ENCODE data around the gene CPA1. TPM values are rescaled to one million over a fixed set of nuclear protein-coding genes. Genes with fewer than 3 reads are reported as not detected.

Gene CPA1
- total and polyA plus RNA-seq, 2 donors from 2014 or later = 0.50 to 1.1 TPM

Other genes starting within 250 kb of the CPA1 start
- gene TMEM209, start 175.1 kb upstream of the CPA1 start, total RNA-seq = 29.0 TPM
- gene TMEM209, start 175.1 kb upstream of the CPA1 start, polyA plus RNA-seq (ENCODE audit: insufficient read depth, low read depth, low replicate concordance) = 4.3 TPM
- not detected for gene SSMEM1, start 172.6 kb upstream of the CPA1 start, total RNA-seq
- gene SSMEM1, start 172.6 kb upstream of the CPA1 start, polyA plus RNA-seq (ENCODE audit: insufficient read depth, low read depth, low replicate concordance) = not detected
- not detected for gene CPA2, start 113.6 kb upstream of the CPA1 start, total RNA-seq
- not detected for gene CPA2, start 113.6 kb upstream of the CPA1 start, polyA plus RNA-seq (ENCODE audit: insufficient read depth, low read depth, low replicate concordance)
- gene CPA4, start 87.3 kb upstream of the CPA1 start, total RNA-seq = 1.1 TPM
- not detected for gene CPA4, start 87.3 kb upstream of the CPA1 start, polyA plus RNA-seq (ENCODE audit: insufficient read depth, low read depth, low replicate concordance)
- 1.1 TPM for gene CPA5, start 35.7 kb upstream of the CPA1 start, total RNA-seq
- 0.54 TPM for gene CPA5, start 35.7 kb upstream of the CPA1 start, polyA plus RNA-seq (ENCODE audit: insufficient read depth, low read depth, low replicate concordance)
- gene CEP41, start 60.5 kb downstream of the CPA1 start, total RNA-seq = 12.7 TPM
- 8.1 TPM for gene CEP41, start 60.5 kb downstream of the CPA1 start, polyA plus RNA-seq (ENCODE audit: insufficient read depth, low read depth, low replicate concordance)
- 31.0 TPM for gene MEST, start 111.6 kb downstream of the CPA1 start, total RNA-seq
- gene MEST, start 111.6 kb downstream of the CPA1 start, polyA plus RNA-seq (ENCODE audit: insufficient read depth, low read depth, low replicate concordance) = 23.6 TPM

Measured in kidney (tissue), 2 donors.